22Rv1 (cell line): Measurements from ENCODE around the gene LAMA3.

Experiments
- ZFX ChIP-seq: fragments of 450-650 bp; IDR thresholded peaks from 2 replicates; pipeline ENCODE4 v1.6.1; 2017; ENCODE audit warnings: antibody characterized with exemption, borderline replicate concordance
- TF ChIP-seq, protein P1 (sequence below): fragments of 450-650 bp; IDR thresholded peaks from 2 replicates; pipeline ENCODE4 v1.5.1; 2017; ENCODE audit warnings: mild to moderate bottlenecking

DNA sequence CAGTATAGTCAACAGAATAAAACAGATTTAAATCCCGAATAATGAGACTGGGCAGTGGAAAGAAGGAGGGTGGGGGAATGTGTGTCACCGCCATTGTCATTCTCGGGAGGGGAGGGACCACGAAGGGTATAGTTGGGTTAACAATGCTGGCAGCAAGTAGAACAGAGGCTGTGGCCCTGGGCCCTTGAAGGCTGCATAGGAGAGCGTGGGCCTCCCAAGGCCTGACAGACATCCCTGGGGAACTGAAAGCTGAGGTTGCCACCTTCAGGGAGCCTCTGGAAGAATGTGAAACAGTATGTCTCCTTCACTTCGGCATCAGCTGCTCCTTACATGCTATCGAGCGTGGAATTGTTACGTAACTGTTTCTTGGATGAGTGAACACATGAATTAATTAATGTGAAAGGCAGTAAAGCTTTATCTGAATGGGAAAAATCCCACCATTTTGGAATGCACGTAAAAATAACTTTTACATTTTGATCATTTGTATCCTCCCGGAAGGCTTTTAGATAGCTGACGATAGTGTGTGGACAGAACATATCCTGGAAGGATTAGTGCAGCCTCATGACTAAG is 232.5 kb downstream of the LAMA3 start:
- TF ChIP-seq, protein P1, sequence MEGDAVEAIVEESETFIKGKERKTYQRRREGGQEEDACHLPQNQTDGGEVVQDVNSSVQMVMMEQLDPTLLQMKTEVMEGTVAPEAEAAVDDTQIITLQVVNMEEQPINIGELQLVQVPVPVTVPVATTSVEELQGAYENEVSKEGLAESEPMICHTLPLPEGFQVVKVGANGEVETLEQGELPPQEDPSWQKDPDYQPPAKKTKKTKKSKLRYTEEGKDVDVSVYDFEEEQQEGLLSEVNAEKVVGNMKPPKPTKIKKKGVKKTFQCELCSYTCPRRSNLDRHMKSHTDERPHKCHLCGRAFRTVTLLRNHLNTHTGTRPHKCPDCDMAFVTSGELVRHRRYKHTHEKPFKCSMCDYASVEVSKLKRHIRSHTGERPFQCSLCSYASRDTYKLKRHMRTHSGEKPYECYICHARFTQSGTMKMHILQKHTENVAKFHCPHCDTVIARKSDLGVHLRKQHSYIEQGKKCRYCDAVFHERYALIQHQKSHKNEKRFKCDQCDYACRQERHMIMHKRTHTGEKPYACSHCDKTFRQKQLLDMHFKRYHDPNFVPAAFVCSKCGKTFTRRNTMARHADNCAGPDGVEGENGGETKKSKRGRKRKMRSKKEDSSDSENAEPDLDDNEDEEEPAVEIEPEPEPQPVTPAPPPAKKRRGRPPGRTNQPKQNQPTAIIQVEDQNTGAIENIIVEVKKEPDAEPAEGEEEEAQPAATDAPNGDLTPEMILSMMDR, result no peak
- TF ChIP-seq ZFX, result no peak
